GM19463 (cell line): ENCODE results near the gene RPL10.

ENCODE experiments used
- ATAC-seq: cut with Tn5 transposase; IDR thresholded peaks from one replicate; pipeline ENCODE4 v1.9.1; 2021; ENCODE audit warnings: mild to moderate bottlenecking, moderate library complexity; ENCODE audit not compliant: unreplicated experiment

Gene RPL10

DNA sequence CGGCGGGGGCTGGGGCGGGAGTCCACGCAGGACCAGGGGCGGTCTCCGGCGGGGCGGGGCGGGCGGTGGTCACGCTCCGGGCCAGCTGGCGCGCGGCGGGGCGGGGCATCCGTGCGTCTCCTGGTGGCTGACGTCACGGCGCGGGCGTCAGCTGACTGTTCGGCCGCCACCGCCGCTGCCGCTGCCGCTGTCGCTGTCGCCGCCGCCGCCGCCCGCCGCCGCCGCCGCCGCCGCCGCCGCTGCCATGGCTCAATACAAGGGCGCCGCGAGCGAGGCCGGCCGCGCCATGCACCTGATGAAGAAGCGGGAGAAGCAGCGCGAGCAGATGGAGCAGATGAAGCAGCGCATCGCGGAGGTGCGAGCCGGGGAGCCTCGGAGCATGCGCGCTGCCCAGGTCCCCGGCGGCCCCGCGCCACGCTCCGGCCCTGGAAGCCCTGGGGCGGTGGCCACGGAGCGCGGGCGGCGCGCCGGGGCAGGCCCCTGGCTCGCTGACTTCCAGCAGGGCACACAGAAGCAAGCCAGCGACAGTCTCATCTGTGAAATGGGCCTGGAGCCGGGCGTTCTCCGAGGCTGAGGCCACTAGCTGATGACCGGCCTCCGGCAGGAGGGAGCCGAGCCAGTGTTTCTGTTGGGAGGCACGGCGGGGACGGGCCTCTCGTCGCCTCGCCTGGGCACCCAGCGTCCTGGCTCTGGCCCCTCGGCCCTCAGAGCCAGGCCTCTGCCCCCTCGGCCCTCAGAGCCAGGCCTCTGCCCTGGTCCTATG is 46.0 kb downstream of the RPL10 start, which contains the start of gene FAM50A:
Gene FAM50A (plus strand): TSS at position 150 of the 763 bp plus-strand sequence. CDS start 95 bp downstream, at position 245.
- ATAC-seq, result peak; percentile 86

DNA sequence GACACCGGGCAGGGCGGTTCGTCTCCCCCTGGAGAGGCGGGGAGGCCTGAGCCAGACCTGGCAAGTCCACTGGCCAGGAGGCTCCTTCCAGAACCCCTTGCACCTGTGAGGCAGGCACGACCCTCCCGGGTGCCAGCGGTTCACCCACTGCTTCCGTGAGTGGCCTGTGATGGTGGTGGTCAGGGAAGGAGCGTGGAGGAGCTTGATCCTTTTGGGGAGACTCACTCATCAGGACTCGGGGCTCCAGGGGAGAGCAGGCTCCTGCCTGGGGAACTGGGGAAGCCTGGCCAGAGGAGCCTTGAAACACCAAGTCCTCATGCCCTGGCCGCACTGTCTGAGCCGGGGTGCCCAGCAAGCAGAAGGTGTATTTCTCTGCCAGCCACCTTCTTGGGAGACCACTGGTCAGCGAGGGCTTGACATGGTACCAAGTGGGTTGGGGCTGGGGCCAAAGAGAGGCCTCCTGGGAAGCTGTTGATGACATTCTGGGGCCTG is 46.6 kb downstream of the RPL10 start:
- ATAC-seq, result no peak

- no peak for ATAC-seq
Observed at GRCh38 chrX:154445776-154446175, 47.6 kb downstream of the RPL10 start.

GRCh38 chrX:154446430-154446829 is 48.3 kb downstream of the RPL10 start:
- no peak for ATAC-seq

DNA sequence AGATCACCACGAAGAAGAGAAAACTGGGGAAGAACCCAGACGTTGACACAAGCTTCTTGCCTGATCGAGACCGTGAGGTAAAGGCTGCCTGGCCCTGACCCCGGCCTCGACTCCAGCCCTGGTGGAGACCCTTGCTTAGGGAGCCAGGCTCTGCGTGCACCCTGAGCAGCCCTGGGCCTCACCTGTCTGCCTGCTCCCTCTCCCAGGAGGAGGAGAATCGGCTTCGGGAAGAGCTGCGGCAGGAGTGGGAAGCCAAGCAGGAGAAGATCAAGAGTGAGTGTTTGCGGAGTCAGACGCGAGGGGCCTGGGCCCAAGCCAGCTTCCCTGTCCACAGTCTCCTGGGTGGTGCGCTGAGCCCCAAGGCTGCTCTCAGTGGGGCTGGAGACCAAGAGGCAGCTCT is 50.3 kb downstream of the RPL10 start:
- ATAC-seq, result no peak

- ATAC-seq, result no peak
Observed at GRCh38 chrX:154449618-154450017, 51.4 kb downstream of the RPL10 start.

DNA sequence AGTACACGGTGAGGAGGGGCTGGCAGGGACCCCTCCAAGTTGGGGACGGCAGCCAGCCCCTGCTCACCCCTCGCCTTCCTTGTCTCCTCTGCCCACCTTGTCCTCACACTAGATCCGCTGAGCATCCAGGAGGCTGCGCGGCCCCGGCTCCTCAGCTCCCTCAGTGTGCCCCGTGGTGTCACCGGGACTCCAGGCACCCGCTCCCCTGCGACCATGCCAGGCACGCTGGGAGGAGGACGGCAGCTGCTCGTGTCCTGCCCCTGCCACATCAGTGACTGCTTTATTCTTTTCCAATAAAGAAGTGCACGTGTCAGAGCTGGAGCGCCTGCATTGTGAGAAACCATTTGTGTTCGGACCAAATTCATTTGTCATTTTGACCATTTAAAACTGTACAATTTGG is 52.1 kb downstream of the RPL10 start:
- no peak for ATAC-seq
